ENCODE measurements around the gene FRMPD4.

Gene FRMPD4

GRCh38 chrX:12239356-12240082, 101.2 kb downstream of the FRMPD4 start (continued):
- TF ChIP-seq SNAI2 (CRISPR knock-in tag; IDR thresholded peaks at IDR 0.05) (no peak), ZNF70 (CRISPR knock-in tag; IDR thresholded peaks at IDR 0.05) (no peak)

GRCh38 chrX:12240491-12240890, 102.2 kb downstream of the FRMPD4 start:
- ATAC-seq, result no peak
- TF ChIP-seq PPARA (CRISPR knock-in tag; IDR thresholded peaks at IDR 0.05; ENCODE audit: borderline replicate concordance) (no peak), TOX (CRISPR knock-in tag; IDR thresholded peaks at IDR 0.05; ENCODE audit: borderline replicate concordance) (no peak), SNAI2 (CRISPR knock-in tag; IDR thresholded peaks at IDR 0.05) (no peak), GLIS3 (CRISPR knock-in tag; IDR thresholded peaks at IDR 0.05) (no peak), POU6F1 (CRISPR knock-in tag; IDR thresholded peaks at IDR 0.05; ENCODE audit: borderline replicate concordance, low read depth) (no peak), BACH2 (CRISPR knock-in tag; IDR thresholded peaks at IDR 0.05; ENCODE audit: borderline replicate concordance) (no peak), ZFP30 (CRISPR knock-in tag; IDR thresholded peaks at IDR 0.05) (no peak), PATZ1 (CRISPR knock-in tag; IDR thresholded peaks at IDR 0.05; ENCODE audit: borderline replicate concordance) (no peak), OSR1 (CRISPR knock-in tag; IDR thresholded peaks at IDR 0.05) (no peak), ZC3H10 (CRISPR knock-in tag; IDR thresholded peaks at IDR 0.05) (no peak), ISL1 (CRISPR knock-in tag; IDR thresholded peaks at IDR 0.05) (no peak), ZFP3 (CRISPR knock-in tag; IDR thresholded peaks at IDR 0.05) (no peak), ZNF565 (CRISPR knock-in tag; conservative IDR thresholded peaks at IDR 0.05; ENCODE audit: low read depth) (no peak)

- ATAC-seq, result no peak
- TF ChIP-seq TCF4 (CRISPR knock-in tag; IDR thresholded peaks at IDR 0.05; ENCODE audit: borderline replicate concordance) (no peak), CSRNP3 (CRISPR knock-in tag; IDR thresholded peaks at IDR 0.05) (no peak), GLIS3 (CRISPR knock-in tag; IDR thresholded peaks at IDR 0.05) (no peak), SNAI2 (CRISPR knock-in tag; IDR thresholded peaks at IDR 0.05) (no peak), RARB (CRISPR knock-in tag; IDR thresholded peaks at IDR 0.05) (no peak), CREB5 (CRISPR knock-in tag; IDR thresholded peaks at IDR 0.05; ENCODE audit: low read depth) (no peak), TSHZ2 (CRISPR knock-in tag; IDR thresholded peaks at IDR 0.05) (no peak), BACH2 (CRISPR knock-in tag; IDR thresholded peaks at IDR 0.05; ENCODE audit: borderline replicate concordance) (no peak), ZC3H10 (CRISPR knock-in tag; IDR thresholded peaks at IDR 0.05) (no peak), OSR1 (CRISPR knock-in tag; IDR thresholded peaks at IDR 0.05) (no peak), ARNTL (CRISPR knock-in tag; IDR thresholded peaks at IDR 0.05; ENCODE audit: borderline replicate concordance, low read depth) (no peak), ZNF565 (CRISPR knock-in tag; conservative IDR thresholded peaks at IDR 0.05; ENCODE audit: low read depth) (no peak), CSDC2 (CRISPR knock-in tag; IDR thresholded peaks at IDR 0.05) (no peak), ESRRG (CRISPR knock-in tag; IDR thresholded peaks at IDR 0.05) (no peak), ZFP30 (CRISPR knock-in tag; IDR thresholded peaks at IDR 0.05) (no peak), ISL1 (CRISPR knock-in tag; IDR thresholded peaks at IDR 0.05) (no peak)
These were observed 102.8 kb downstream of the FRMPD4 start for GRCh38 chrX:12241026-12241425.

All from SK-N-SH treated with all-trans-retinoic acid at 6 μM for 48 hours (cell line).